Endothelial cell (in vitro differentiated cells): ENCODE data around the gene SETD2. TPM values are rescaled to one million over a fixed set of nuclear protein-coding genes. Genes with fewer than 3 reads are reported as not detected.

Experiments
- DNase-seq: peaks from one replicate; pipeline ENCODE4 v3.0.0; 2021; ENCODE audit warnings: low spot score
- H3K27ac Mint-ChIP-seq: one replicate; pipeline ENCODE4 v1.8.0; 2021; ENCODE audit warnings: mixed read lengths, inconsistent platforms; ENCODE audit not compliant: unreplicated experiment
- H3K27me3 Mint-ChIP-seq: one replicate; pipeline ENCODE4 v1.8.0; 2021; ENCODE audit warnings: mild to moderate bottlenecking, moderate library complexity, mixed read lengths, inconsistent platforms; ENCODE audit not compliant: unreplicated experiment
- H3K36me3 Mint-ChIP-seq: one replicate; pipeline ENCODE4 v1.8.0; 2021; ENCODE audit warnings: mild to moderate bottlenecking, low read depth, mixed read lengths, inconsistent platforms; ENCODE audit not compliant: unreplicated experiment
- H3K4me1 Mint-ChIP-seq: one replicate; pipeline ENCODE4 v1.8.0; 2021; ENCODE audit warnings: mild to moderate bottlenecking, mixed read lengths, inconsistent platforms; ENCODE audit not compliant: unreplicated experiment
- H3K4me3 Mint-ChIP-seq: one replicate; pipeline ENCODE4 v1.8.0; 2021; ENCODE audit warnings: mild to moderate bottlenecking, mixed read lengths, inconsistent platforms; ENCODE audit not compliant: unreplicated experiment
- H3K9me3 Mint-ChIP-seq: one replicate; pipeline ENCODE4 v1.8.0; 2021; ENCODE audit warnings: mixed read lengths, inconsistent platforms; ENCODE audit not compliant: unreplicated experiment
- total RNA-seq: library from RNA; stranded (reverse); fragmentation: NEBNext Ultra II Directional; extraction: Animal tissue kit (Norgen Biotek cat#: 25700); gene quantifications from one replicate; pipeline ENCODE4 v1.2.1, GENCODE V29; 2021; ENCODE audit not compliant: unreplicated experiment
- TF ChIP-seq, protein P1 (sequence below): fragments of 200-600 bp; sonication (generic); IDR thresholded peaks from one replicate; pipeline ENCODE4 v1.5.0; 2021; ENCODE audit warnings: antibody characterized with exemption; ENCODE audit not compliant: unreplicated experiment

The SETD2 gene
- total RNA-seq, 1 donor from 2014 or later, result 51.4 TPM

DNA sequence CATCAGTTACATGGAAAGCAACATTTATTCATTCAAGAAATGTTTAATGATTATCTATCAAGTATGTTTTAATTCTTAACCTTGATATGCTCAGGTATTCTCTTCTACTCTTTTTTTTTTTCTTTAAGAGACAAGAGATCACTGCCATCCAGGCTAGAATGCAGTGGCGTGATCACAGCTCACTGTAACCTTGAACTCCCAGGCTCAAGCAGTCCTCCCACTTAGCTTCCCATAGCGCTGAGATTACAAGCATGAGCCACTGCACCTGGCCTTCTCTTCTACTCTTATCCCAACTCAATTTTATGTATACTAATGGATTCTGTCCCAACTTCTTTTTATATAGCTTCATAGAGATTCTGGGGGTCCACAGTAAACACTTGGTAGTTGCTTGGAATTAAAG lies 50.9 kb downstream of the SETD2 start:
- TF ChIP-seq, protein P1, sequence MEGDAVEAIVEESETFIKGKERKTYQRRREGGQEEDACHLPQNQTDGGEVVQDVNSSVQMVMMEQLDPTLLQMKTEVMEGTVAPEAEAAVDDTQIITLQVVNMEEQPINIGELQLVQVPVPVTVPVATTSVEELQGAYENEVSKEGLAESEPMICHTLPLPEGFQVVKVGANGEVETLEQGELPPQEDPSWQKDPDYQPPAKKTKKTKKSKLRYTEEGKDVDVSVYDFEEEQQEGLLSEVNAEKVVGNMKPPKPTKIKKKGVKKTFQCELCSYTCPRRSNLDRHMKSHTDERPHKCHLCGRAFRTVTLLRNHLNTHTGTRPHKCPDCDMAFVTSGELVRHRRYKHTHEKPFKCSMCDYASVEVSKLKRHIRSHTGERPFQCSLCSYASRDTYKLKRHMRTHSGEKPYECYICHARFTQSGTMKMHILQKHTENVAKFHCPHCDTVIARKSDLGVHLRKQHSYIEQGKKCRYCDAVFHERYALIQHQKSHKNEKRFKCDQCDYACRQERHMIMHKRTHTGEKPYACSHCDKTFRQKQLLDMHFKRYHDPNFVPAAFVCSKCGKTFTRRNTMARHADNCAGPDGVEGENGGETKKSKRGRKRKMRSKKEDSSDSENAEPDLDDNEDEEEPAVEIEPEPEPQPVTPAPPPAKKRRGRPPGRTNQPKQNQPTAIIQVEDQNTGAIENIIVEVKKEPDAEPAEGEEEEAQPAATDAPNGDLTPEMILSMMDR, result no peak
- Mint-ChIP-seq H3K27me3 (peaks cover 2% of the 10 kb centered on the region), H3K4me1 (peaks cover 8% of the 10 kb centered on the region), H3K36me3 (peaks cover 28% of the 10 kb centered on the region), H3K4me3 (no peak overlapping the region), H3K27ac (no peak overlapping the region), H3K9me3 (no peaks in the 10 kb centered on the region)
- no peak for DNase-seq

DNA sequence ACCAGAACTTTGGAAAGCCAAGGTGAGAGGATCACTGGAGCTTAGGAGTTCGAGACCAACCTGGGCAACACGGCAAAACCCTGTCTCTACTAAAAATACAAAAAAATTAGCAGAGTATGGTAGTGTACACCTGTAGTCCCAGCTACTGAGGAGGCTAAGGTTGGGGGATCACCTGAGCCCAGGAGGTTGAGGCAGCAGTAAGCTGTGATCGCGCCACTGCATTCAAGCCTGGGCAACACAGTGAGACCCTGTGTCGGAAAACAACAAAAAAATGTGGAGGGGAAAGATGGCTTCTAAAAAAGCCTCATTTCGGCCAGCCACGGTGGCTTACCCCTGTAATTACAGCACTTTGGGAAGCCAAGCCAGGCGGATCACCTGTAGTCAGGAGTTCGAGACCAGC lies 54.5 kb downstream of the SETD2 start:
- DNase-seq, result no peak
- H3K27ac Mint-ChIP-seq, result peak overlapping the region; percentile 61
- H3K9me3 Mint-ChIP-seq, result no peaks in the 10 kb centered on the region
- TF ChIP-seq, protein P1, result no peak
- no peaks in the 10 kb centered on the region for H3K27me3 Mint-ChIP-seq
- peaks cover 25% of the 10 kb centered on the region for H3K36me3 Mint-ChIP-seq
- H3K4me3 Mint-ChIP-seq, result no peak overlapping the region
- peaks cover 6% of the 10 kb centered on the region for H3K4me1 Mint-ChIP-seq

DNA sequence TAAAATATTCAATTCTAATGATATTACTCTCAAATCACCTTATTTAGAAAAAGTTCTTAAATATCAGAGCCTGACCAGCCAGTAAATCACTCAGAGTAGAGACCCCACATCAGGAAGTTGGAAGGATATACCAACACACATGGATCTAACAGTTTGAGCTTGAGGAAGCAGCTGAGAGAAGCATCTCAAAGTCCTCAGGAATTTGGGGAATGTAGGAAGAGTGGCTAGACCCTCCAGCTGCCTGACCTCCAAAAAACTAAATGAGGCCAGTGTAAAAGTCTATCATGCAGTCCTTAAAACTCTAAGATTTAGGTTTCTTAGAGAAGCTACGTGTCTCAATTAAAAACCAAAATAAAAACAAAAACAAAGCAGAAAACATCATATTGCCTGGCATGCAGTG lies 55.4 kb downstream of the SETD2 start:
- TF ChIP-seq, protein P1, result no peak
- Mint-ChIP-seq H3K4me1 (peaks cover 6% of the 10 kb centered on the region), H3K36me3 (peaks cover 17% of the 10 kb centered on the region), H3K27me3 (no peaks in the 10 kb centered on the region), H3K9me3 (no peaks in the 10 kb centered on the region), H3K4me3 (no peak overlapping the region), H3K27ac (peak overlapping the region; percentile 87)
- no peak for DNase-seq

DNA sequence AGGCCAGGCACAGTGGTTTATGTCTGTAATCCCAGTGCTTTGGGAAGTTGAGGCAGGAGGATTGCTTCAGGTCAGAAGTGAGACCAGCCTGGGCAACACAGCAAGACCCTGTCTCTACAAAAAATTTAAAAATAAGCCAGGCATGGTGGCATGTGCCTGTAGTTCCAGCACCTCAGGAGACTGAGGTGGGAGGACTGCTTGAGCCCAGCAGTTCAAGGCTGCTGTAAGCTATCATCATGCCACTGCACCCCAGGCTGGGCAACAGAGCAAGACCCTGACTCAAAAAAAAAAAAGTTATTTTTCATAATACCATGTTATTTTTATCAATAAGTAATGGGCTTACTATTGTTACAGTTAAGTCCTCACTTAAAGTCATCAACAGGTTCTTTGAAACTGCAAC lies 59.7 kb downstream of the SETD2 start:
- Mint-ChIP-seq H3K36me3 (peaks cover 10% of the 10 kb centered on the region), H3K27me3 (no peaks in the 10 kb centered on the region), H3K4me3 (no peak overlapping the region), H3K9me3 (no peaks in the 10 kb centered on the region), H3K27ac (no peak overlapping the region), H3K4me1 (peaks cover 6% of the 10 kb centered on the region)
- TF ChIP-seq, protein P1, result no peak
- no peak for DNase-seq

DNA sequence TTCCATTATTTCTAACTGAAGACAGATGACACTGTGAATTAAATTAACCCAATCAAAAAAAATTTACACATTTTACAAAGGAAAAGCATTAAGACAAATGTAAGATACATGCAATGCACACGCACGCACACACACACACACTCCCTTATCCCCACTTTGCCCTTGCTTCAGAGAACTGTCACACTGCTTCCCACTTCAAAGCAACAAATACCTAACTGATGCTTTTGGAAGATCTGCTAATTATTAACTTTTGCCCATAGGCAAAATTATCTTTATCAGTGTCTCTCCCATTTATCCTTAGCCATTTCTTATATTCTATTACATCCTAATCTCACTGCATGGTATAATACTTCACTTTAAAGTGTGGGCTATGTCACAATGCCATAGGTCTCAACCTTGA lies 60.3 kb downstream of the SETD2 start:
- H3K36me3 Mint-ChIP-seq, result peaks cover 10% of the 10 kb centered on the region
- no peak overlapping the region for H3K4me3 Mint-ChIP-seq
- no peak for DNase-seq
- H3K4me1 Mint-ChIP-seq, result peaks cover 2% of the 10 kb centered on the region
- no peaks in the 10 kb centered on the region for H3K9me3 Mint-ChIP-seq
- no peak overlapping the region for H3K27ac Mint-ChIP-seq
- no peaks in the 10 kb centered on the region for H3K27me3 Mint-ChIP-seq
- TF ChIP-seq, protein P1, result no peak
